CD14-positive monocyte (primary cell): ENCODE data around the gene AKT1S1. TPM values are rescaled to one million over a fixed set of nuclear protein-coding genes. Genes with fewer than 3 reads are reported as not detected.
A peak's percentile ranks its signal among the peaks of the same experiment; 100 is the strongest.

Experiments used
- DNase-seq, 3 donors: peaks; one replicate each; pipeline ENCODE4 v3.0.0-alpha.2; 2011 to 2022
- H2AFZ ChIP-seq: 2 replicates; pipeline ENCODE4 v1.6.0; 2012; ENCODE audit warnings: mild to moderate bottlenecking, low read depth, low read length, inconsistent platforms; ENCODE audit not compliant: insufficient read depth, poor library complexity, severe bottlenecking
- H3K27ac ChIP-seq, 2 donors: 1 replicate in 1 of 2; 2 replicates in 1 of 2; pipeline ENCODE4 v1.5.1; 2012 to 2013; ENCODE audit warnings: low read length in 2 of 2, control low read depth in 1 of 2, inconsistent platforms in 1 of 2, low read depth in 1 of 2, mild to moderate bottlenecking in 1 of 2
- H3K27me3 ChIP-seq, 2 donors: one replicate each; pipeline versions ENCODE4 v1.6.0 to v1.6.1; 2011 to 2013; ENCODE audit warnings: low read length in 2 of 2; ENCODE audit not compliant: control insufficient read depth in 2 of 2, insufficient read depth in 2 of 2
- H3K36me3 ChIP-seq, 2 donors: replicated peaks in 1 of 2; 1 replicate in 1 of 2; 2 replicates in 1 of 2; pipeline versions ENCODE4 v1.5.1 to v1.6.1; 2012 to 2013; ENCODE audit warnings: low read length in 2 of 2, control low read depth in 1 of 2, inconsistent platforms in 1 of 2, mild to moderate bottlenecking in 1 of 2; ENCODE audit not compliant: insufficient read depth in 2 of 2, control insufficient read depth in 1 of 2
- H3K4me1 ChIP-seq, 2 donors: 1 replicate in 1 of 2; 2 replicates in 1 of 2; pipeline versions ENCODE4 v1.5.1 to v1.6.1; 2012 to 2013; ENCODE audit warnings: low read length in 2 of 2, control low read depth in 1 of 2, inconsistent platforms in 1 of 2, mild to moderate bottlenecking in 1 of 2, moderate library complexity in 1 of 2; ENCODE audit not compliant: insufficient read depth in 2 of 2, control insufficient read depth in 1 of 2
- H3K4me2 ChIP-seq: replicated peaks from 2 replicates; pipeline ENCODE3; 2012; ENCODE audit warnings: low read length, moderate library complexity, mild to moderate bottlenecking; ENCODE audit not compliant: poor library complexity, severe bottlenecking; ENCODE audit errors: extremely low read depth
- H3K4me3 ChIP-seq, 3 experiments: fragments of 200-600 bp in 1 of 3; sonication (generic) in 1 of 3; replicated peaks in 1 of 3; 1 replicate in 2 of 3; 2 replicates in 1 of 3; pipeline ENCODE4 v1.5.1; 2011 to 2013; ENCODE audit warnings: low read length in 3 of 3, mild to moderate bottlenecking in 3 of 3, control low read depth in 2 of 3, low read depth in 2 of 3, inconsistent platforms in 1 of 3, moderate library complexity in 1 of 3
- H3K79me2 ChIP-seq: 2 replicates; pipeline ENCODE4 v1.6.0; 2012; ENCODE audit warnings: mild to moderate bottlenecking, control low read depth, inconsistent platforms, low read length, moderate library complexity; ENCODE audit not compliant: insufficient read depth
- H3K9ac ChIP-seq: 2 replicates; pipeline ENCODE4 v1.6.0; 2017; ENCODE audit warnings: low read length, mild to moderate bottlenecking; ENCODE audit not compliant: insufficient read depth, poor library complexity, severe bottlenecking
- H3K9me3 ChIP-seq, 2 donors: replicated peaks in 1 of 2; 1 replicate in 1 of 2; 2 replicates in 1 of 2; pipeline versions ENCODE4 v1.5.1 to v1.6.1; 2012 to 2013; ENCODE audit warnings: low read length in 2 of 2, control low read depth in 1 of 2; ENCODE audit not compliant: control insufficient read depth in 1 of 2, insufficient read depth in 1 of 2
- H4K20me1 ChIP-seq: 2 replicates; pipeline ENCODE4 v1.6.0; 2012; ENCODE audit warnings: mild to moderate bottlenecking, low read length, control low read depth, moderate library complexity; ENCODE audit not compliant: insufficient read depth
- H3K27ac Mint-ChIP-seq, 7 donors: one replicate each; pipeline ENCODE4 v1.8.0; 2020; ENCODE audit warnings: mild to moderate bottlenecking in 7 of 7, mixed read lengths in 7 of 7, moderate library complexity in 6 of 7, inconsistent platforms in 2 of 7
- H3K27me3 Mint-ChIP-seq, 3 donors: one replicate each; pipeline ENCODE4 v1.8.0; 2021 to 2022; ENCODE audit warnings: low read depth in 3 of 3, mild to moderate bottlenecking in 3 of 3, mixed read lengths in 3 of 3, moderate library complexity in 3 of 3, inconsistent platforms in 1 of 3
- H3K36me3 Mint-ChIP-seq, 2 donors: one replicate each; pipeline ENCODE4 v1.8.0; 2020; ENCODE audit warnings: mixed read lengths in 2 of 2, inconsistent platforms in 1 of 2, mild to moderate bottlenecking in 1 of 2
- H3K4me1 Mint-ChIP-seq: one replicate; pipeline ENCODE4 v1.8.0; 2020; ENCODE audit warnings: mild to moderate bottlenecking, mixed read lengths
- H3K4me3 Mint-ChIP-seq, 2 donors: one replicate each; pipeline ENCODE4 v1.8.0; 2020; ENCODE audit warnings: mild to moderate bottlenecking in 2 of 2, mixed read lengths in 2 of 2, moderate library complexity in 1 of 2
- H3K9me3 Mint-ChIP-seq, 7 donors: one replicate each; pipeline ENCODE4 v1.8.0; 2020 to 2022; ENCODE audit warnings: mixed read lengths in 7 of 7, mild to moderate bottlenecking in 6 of 7, moderate library complexity in 6 of 7, inconsistent platforms in 2 of 7
- CTCF ChIP-seq: fragments of 200-600 bp; IDR thresholded peaks from one replicate; pipeline ENCODE4 v1.8.0; 2022; ENCODE audit warnings: antibody characterized with exemption, mild to moderate bottlenecking
- WGBS: methylation state at CpG from one replicate; pipeline ENCODE4 v1.1.5; 2013; ENCODE audit warnings: missing lambda C conversion rate; ENCODE audit not compliant: insufficient coverage; 5-methylcytosine and 5-hydroxymethylcytosine counted together
- intact Hi-C, 2 donors: fragments of 100-400 bp; cut with micrococcal nuclease; formaldehyde crosslinking; loops; one replicate each; pipeline versions ENCODE4 v1.15.0 to v1.15.1; 2023
- polyA plus RNA-seq, 3 donors: library from polyadenylated mRNA; depleted of rRNA in 1 of 3; unstranded in 2 of 3; stranded (reverse) in 1 of 3; fragments of 300-500 nt in 2 of 3; fragments of >200 nt in 1 of 3; fragmentation: Illumina TruSeq in 2 of 3; gene quantifications; 1 replicate in 2 of 3; 2 replicates in 1 of 3; pipeline ENCODE4 v1.2.3, GENCODE V29; 2012 to 2021

AKT1S1 gene
- polyA plus RNA-seq, 3 donors, result 5.4 to 18.2 (median 6.6) TPM

GRCh38 chr19:49871349-49871985, 5.7 kb downstream of the AKT1S1 start:
- Histone ChIP-seq H3K4me2 (no peak overlapping the region), H3K79me2 (peaks cover 34% of the 10 kb centered on the region), H3K9me3 (no peaks in the 10 kb centered on the region), H3K4me1 (peaks cover 43 to 51% of the 10 kb centered on the region in 2 donors), H3K36me3 (no peaks in the 10 kb centered on the region), H3K27ac (no peak overlapping the region), H4K20me1 (peaks cover 10% of the 10 kb centered on the region), H3K9ac (no peak overlapping the region), H3K27me3 (no peaks in the 10 kb centered on the region), H2AFZ (no peak overlapping the region), H3K4me3 (no peak overlapping the region)
- Mint-ChIP-seq H3K4me3 (no peak overlapping the region), H3K27me3 (peaks cover 0 to 3% (median 0%) of the 10 kb centered on the region in 3 donors), H3K36me3 (peaks cover 15 to 38% of the 10 kb centered on the region in 2 donors), H3K27ac (peak overlapping the region in 1 of 7 donors; percentile 14), H3K4me1 (peaks cover 41% of the 10 kb centered on the region), H3K9me3 (no peaks in the 10 kb centered on the region)
- intact Hi-C loops, result no loop called here
- 70% methylated on average over 5 of the region's 17 CpGs for WGBS
- DNase-seq, result no peak
- TF ChIP-seq CTCF, result no peak

- peaks cover 15 to 42% of the 10 kb centered on the region in 2 donors for H3K36me3 Mint-ChIP-seq
- H3K27ac Mint-ChIP-seq, result peak overlapping the region in 4 of 7 donors; percentile 69 to 92 (median 79)
- no peak overlapping the region for H3K4me3 Mint-ChIP-seq
- Histone ChIP-seq H3K9me3 (no peaks in the 10 kb centered on the region), H3K9ac (peak overlapping the region; percentile 63), H3K4me2 (peak overlapping the region; percentile 100), H3K27ac (peak overlapping the region; percentile 62 to 85), H4K20me1 (peaks cover 14% of the 10 kb centered on the region), H3K4me1 (peaks cover 48 to 55% of the 10 kb centered on the region in 2 donors), H3K4me3 (peak overlapping the region; percentile 43 to 99 (median 56)), H3K27me3 (no peaks in the 10 kb centered on the region), H3K36me3 (no peaks in the 10 kb centered on the region), H3K79me2 (peaks cover 34% of the 10 kb centered on the region), H2AFZ (peak overlapping the region; percentile 85)
- intact Hi-C loops, result no loop called here
- peaks cover 0 to 3% (median 0%) of the 10 kb centered on the region in 3 donors for H3K27me3 Mint-ChIP-seq
- H3K9me3 Mint-ChIP-seq, result no peaks in the 10 kb centered on the region
- peaks cover 46% of the 10 kb centered on the region for H3K4me1 Mint-ChIP-seq
- no peak for DNase-seq
- TF ChIP-seq CTCF, result no peak
- 96% methylated on average over 12 of the region's 15 CpGs for WGBS
These were observed 6.8 kb downstream of the AKT1S1 start for GRCh38 chr19:49870309-49870901.
